Breast epithelium (tissue), 4 donors: ENCODE data around the gene CMTM3. TPM values are rescaled to one million over a fixed set of nuclear protein-coding genes. Genes with fewer than 3 reads are reported as not detected.

Source experiments
- DNase-seq, 2 donors: peaks; one replicate each; pipeline ENCODE4 v3.0.0-alpha.2; 2019; ENCODE audit warnings: low spot score in 2 of 2
- H3K27ac ChIP-seq, 2 donors: fragments of 200-600 bp; sonication (generic) in 1 of 2; one replicate each; pipeline ENCODE4 v1.5.1; 2016 to 2019; ENCODE audit warnings: mild to moderate bottlenecking in 1 of 2
- H3K27me3 ChIP-seq, 2 donors: fragments of 200-600 bp; sonication (generic) in 1 of 2; one replicate each; pipeline versions ENCODE4 v1.5.1 to v1.6.0; 2017 to 2019; ENCODE audit warnings: control low read depth in 1 of 2, mild to moderate bottlenecking in 1 of 2
- H3K36me3 ChIP-seq: fragments of 200-600 bp; one replicate; pipeline ENCODE4 v1.5.1; 2019
- H3K4me1 ChIP-seq, 2 donors: fragments of 200-600 bp; sonication (generic); one replicate each; pipeline ENCODE4 v1.5.1; 2016 to 2019; ENCODE audit warnings: control low read depth in 1 of 2
- H3K4me3 ChIP-seq, 3 donors: fragments of 200-600 bp; sonication (generic); 1 replicate in 2 of 3; 2 replicates in 1 of 3; pipeline ENCODE4 v1.5.1; 2016 to 2019; ENCODE audit warnings: mild to moderate bottlenecking in 3 of 3, moderate library complexity in 2 of 3
- H3K9me3 ChIP-seq, 2 donors: fragments of 200-600 bp; sonication (generic) in 1 of 2; one replicate each; pipeline ENCODE4 v1.5.1; 2016 to 2019; ENCODE audit warnings: control low read depth in 1 of 2
- POLR2A ChIP-seq: fragments of 450-650 bp; IDR thresholded peaks from one replicate; pipeline ENCODE4 v1.6.1; 2016; ENCODE audit warnings: antibody characterized with exemption, mild to moderate bottlenecking, moderate library complexity
- POLR2AphosphoS5 ChIP-seq, 3 donors: sonication (generic); formaldehyde crosslinking; IDR thresholded peaks; one replicate each; pipeline ENCODE4 v1.6.1; 2017; ENCODE audit warnings: antibody characterized with exemption in 3 of 3
- intact Hi-C: fragments of 100-400 bp; cut with DNase I; formaldehyde crosslinking; loops from one replicate; pipeline ENCODE4 v1.15.1; 2023; ENCODE audit warnings: low total_unique reads
- total RNA-seq, 3 donors: library from RNA; depleted of rRNA; stranded (reverse); fragments of >200 nt; gene quantifications; one replicate each; pipeline ENCODE4 v1.1.0, GENCODE V29; 2016
- TF ChIP-seq, protein P1 (sequence below), 3 donors: fragments of 450-650 bp; IDR thresholded peaks; one replicate each; pipeline ENCODE4 v1.5.1; 2016 to 2017; ENCODE audit warnings: antibody characterized with exemption in 3 of 3, mild to moderate bottlenecking in 3 of 3, moderate library complexity in 3 of 3

CMTM3 gene
- total RNA-seq, 3 donors from 2014 or later: 19.5 to 54.9 (median 25.2) TPM

GRCh38 chr16:66596986-66597848 is 7.3 kb upstream of the CMTM3 start:
- Histone ChIP-seq H3K27ac (no peak overlapping the region), H3K9me3 (no peaks in the 10 kb centered on the region), H3K4me3 (no peak overlapping the region), H3K36me3 (no peaks in the 10 kb centered on the region), H3K27me3 (no peaks in the 10 kb centered on the region), H3K4me1 (no peaks in the 10 kb centered on the region)
- intact Hi-C loops: no loop called here
- no peak for DNase-seq
- TF ChIP-seq, protein P1, sequence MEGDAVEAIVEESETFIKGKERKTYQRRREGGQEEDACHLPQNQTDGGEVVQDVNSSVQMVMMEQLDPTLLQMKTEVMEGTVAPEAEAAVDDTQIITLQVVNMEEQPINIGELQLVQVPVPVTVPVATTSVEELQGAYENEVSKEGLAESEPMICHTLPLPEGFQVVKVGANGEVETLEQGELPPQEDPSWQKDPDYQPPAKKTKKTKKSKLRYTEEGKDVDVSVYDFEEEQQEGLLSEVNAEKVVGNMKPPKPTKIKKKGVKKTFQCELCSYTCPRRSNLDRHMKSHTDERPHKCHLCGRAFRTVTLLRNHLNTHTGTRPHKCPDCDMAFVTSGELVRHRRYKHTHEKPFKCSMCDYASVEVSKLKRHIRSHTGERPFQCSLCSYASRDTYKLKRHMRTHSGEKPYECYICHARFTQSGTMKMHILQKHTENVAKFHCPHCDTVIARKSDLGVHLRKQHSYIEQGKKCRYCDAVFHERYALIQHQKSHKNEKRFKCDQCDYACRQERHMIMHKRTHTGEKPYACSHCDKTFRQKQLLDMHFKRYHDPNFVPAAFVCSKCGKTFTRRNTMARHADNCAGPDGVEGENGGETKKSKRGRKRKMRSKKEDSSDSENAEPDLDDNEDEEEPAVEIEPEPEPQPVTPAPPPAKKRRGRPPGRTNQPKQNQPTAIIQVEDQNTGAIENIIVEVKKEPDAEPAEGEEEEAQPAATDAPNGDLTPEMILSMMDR (IDR thresholded peaks at IDR 0.05): no peak
- TF ChIP-seq POLR2A: no peak
- no peak for TF ChIP-seq POLR2AphosphoS5 (IDR thresholded peaks at IDR 0.05)

DNA sequence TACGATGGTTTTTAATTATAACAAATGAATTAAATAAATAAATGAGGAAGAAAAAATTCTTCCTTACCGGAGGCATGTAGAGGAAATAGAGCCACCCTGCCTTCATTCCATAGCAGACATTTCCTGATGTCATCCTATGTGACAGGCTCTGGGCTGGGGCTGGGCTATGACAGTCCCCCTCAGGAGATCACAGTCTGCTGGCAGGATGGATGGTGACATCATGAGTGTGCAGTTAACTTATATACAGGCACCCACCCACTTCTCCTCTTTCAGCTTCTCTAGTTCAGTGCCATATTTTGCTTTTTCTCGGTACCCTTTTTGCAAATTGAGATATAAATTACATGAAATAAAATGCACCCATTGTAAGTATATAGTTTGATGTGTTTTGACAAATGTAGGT is 6.4 kb upstream of the CMTM3 start:
- Histone ChIP-seq H3K4me1 (no peaks in the 10 kb centered on the region), H3K4me3 (no peak overlapping the region), H3K9me3 (no peaks in the 10 kb centered on the region), H3K36me3 (no peaks in the 10 kb centered on the region), H3K27ac (no peak overlapping the region), H3K27me3 (no peaks in the 10 kb centered on the region)
- intact Hi-C loops: no loop called here
- no peak for DNase-seq
- TF ChIP-seq POLR2AphosphoS5 (IDR thresholded peaks at IDR 0.05): no peak
- TF ChIP-seq, protein P1 (IDR thresholded peaks at IDR 0.05): no peak
- no peak for TF ChIP-seq POLR2A

DNA sequence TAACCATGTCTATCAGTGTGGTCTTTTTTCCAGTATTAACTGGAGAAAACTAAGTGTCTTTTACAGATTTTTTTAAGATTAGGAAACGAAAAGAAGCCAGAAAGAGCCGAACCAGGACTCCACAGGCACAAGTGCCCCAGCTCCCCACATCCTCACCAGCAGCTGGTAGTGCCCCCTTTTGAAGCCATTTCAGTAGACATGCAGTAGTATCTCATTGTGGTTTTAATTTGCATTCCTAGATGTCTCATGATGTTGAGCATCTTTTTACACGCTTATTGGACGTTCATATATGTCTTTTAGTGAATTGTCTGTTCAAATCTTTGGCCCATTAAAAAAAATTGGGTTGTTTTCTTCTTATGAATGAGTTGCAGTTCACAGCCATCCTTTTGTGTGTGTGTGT is 4.8 kb upstream of the CMTM3 start:
- no peak overlapping the region for H3K4me3 ChIP-seq
- intact Hi-C loops: no loop called here

DNA sequence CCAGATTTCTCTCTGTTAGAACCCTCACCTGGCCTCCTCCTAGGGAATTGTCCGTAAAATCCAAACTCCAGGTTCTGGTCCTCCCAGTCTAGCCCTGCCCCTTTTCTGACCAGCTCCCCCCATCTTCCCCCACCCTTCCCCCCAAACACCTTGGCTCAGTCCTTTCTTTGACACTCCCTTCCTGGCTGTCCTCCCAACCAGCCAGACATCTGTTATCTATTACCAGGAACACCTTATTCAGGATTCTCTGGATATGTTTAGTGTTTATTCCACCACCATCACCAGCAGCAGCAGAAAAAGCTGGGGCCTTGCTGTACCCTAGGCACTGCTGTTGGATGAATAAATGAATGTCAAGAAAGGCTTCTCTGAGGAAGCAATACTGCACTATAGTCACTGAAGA is 4.0 kb upstream of the CMTM3 start:
- H3K9me3 ChIP-seq: no peaks in the 10 kb centered on the region
- H3K27ac ChIP-seq: no peak overlapping the region
- intact Hi-C loops: no loop called here
- TF ChIP-seq POLR2A (no peak), POLR2AphosphoS5 (IDR thresholded peaks at IDR 0.05) (no peak)
- TF ChIP-seq, protein P1 (IDR thresholded peaks at IDR 0.05): no peak
- no peak overlapping the region for H3K4me3 ChIP-seq
- peaks cover 0 to under 1% of the 10 kb centered on the region in 2 donors for H3K4me1 ChIP-seq
- H3K27me3 ChIP-seq: no peaks in the 10 kb centered on the region
- DNase-seq: no peak
- H3K36me3 ChIP-seq: no peaks in the 10 kb centered on the region

More for the DNA sequence above, 4.8 kb upstream of the CMTM3 start:
- Histone ChIP-seq H3K27ac (no peak overlapping the region), H3K27me3 (no peaks in the 10 kb centered on the region), H3K36me3 (no peaks in the 10 kb centered on the region), H3K4me1 (no peaks in the 10 kb centered on the region), H3K9me3 (no peaks in the 10 kb centered on the region)
- TF ChIP-seq POLR2AphosphoS5 (IDR thresholded peaks at IDR 0.05): no peak
- no peak for TF ChIP-seq POLR2A
- TF ChIP-seq, protein P1 (IDR thresholded peaks at IDR 0.05): no peak
- DNase-seq: no peak

- intact Hi-C loops: no loop called here
- no peak for DNase-seq
- Histone ChIP-seq H3K4me3 (no peak overlapping the region), H3K4me1 (peaks cover 0 to 8% of the 10 kb centered on the region in 2 donors), H3K27me3 (no peaks in the 10 kb centered on the region), H3K27ac (no peak overlapping the region), H3K36me3 (no peaks in the 10 kb centered on the region), H3K9me3 (no peaks in the 10 kb centered on the region)
- TF ChIP-seq POLR2A (no peak), POLR2AphosphoS5 (IDR thresholded peaks at IDR 0.05) (no peak)
- TF ChIP-seq, protein P1 (IDR thresholded peaks at IDR 0.05): no peak
Measured at GRCh38 chr16:66601471-66601870, 3.0 kb upstream of the CMTM3 start.
